Peyer's patch (tissue), 4 donors: ENCODE measurements around the gene SLC20A1. TPM values are rescaled to one million over a fixed set of nuclear protein-coding genes. Genes with fewer than 3 reads are reported as not detected.

ENCODE experiments used
- DNase-seq, 3 donors: peaks; one replicate each; pipeline ENCODE4 v3.0.0-alpha.2; 2017 to 2019
- H3K27ac ChIP-seq, 4 donors: fragments of 200-600 bp; sonication (generic); one replicate each; pipeline ENCODE4 v1.5.1; 2016 to 2019
- H3K27me3 ChIP-seq, 2 donors: fragments of 200-600 bp; sonication (generic); one replicate each; pipeline ENCODE4 v1.5.1; 2019
- H3K36me3 ChIP-seq, 3 donors: fragments of 200-600 bp; sonication (generic); one replicate each; pipeline ENCODE4 v1.5.1; 2016 to 2019
- H3K4me1 ChIP-seq, 4 donors: fragments of 200-600 bp; sonication (generic); one replicate each; pipeline ENCODE4 v1.5.1; 2016 to 2019
- H3K4me3 ChIP-seq, 4 donors: fragments of 200-600 bp; sonication (generic); 1 replicate in 3 of 4; 2 replicates in 1 of 4; pipeline ENCODE4 v1.5.1; 2016 to 2019; ENCODE audit warnings: mild to moderate bottlenecking in 1 of 4
- H3K9me3 ChIP-seq, 4 donors: fragments of 200-600 bp; sonication (generic); one replicate each; pipeline ENCODE4 v1.5.1; 2016 to 2019; ENCODE audit warnings: mild to moderate bottlenecking in 1 of 4
- POLR2A ChIP-seq, 2 donors: fragments of 450-650 bp; IDR thresholded peaks; one replicate each; pipeline ENCODE4 v1.5.1; 2017; ENCODE audit warnings: antibody characterized with exemption in 2 of 2, mild to moderate bottlenecking in 2 of 2, moderate library complexity in 2 of 2
- total RNA-seq, 4 donors: library from RNA; depleted of rRNA; stranded (reverse); fragments of >200 nt; gene quantifications; one replicate each; pipeline ENCODE4 v1.1.0, GENCODE V29; 2016
- TF ChIP-seq, protein P1 (sequence below), 6 experiments: fragments of 450-650 bp in 4 of 6; fragments of 200-600 bp in 2 of 6; sonication (generic) in 1 of 6; IDR thresholded peaks; one replicate each; pipeline ENCODE4 v1.5.1; 2017 to 2019; ENCODE audit warnings: antibody characterized with exemption in 6 of 6, mild to moderate bottlenecking in 3 of 6, moderate library complexity in 1 of 6

The SLC20A1 gene
- total RNA-seq, 4 donors from 2014 or later = 48.7 to 143 (median 122) TPM

DNA sequence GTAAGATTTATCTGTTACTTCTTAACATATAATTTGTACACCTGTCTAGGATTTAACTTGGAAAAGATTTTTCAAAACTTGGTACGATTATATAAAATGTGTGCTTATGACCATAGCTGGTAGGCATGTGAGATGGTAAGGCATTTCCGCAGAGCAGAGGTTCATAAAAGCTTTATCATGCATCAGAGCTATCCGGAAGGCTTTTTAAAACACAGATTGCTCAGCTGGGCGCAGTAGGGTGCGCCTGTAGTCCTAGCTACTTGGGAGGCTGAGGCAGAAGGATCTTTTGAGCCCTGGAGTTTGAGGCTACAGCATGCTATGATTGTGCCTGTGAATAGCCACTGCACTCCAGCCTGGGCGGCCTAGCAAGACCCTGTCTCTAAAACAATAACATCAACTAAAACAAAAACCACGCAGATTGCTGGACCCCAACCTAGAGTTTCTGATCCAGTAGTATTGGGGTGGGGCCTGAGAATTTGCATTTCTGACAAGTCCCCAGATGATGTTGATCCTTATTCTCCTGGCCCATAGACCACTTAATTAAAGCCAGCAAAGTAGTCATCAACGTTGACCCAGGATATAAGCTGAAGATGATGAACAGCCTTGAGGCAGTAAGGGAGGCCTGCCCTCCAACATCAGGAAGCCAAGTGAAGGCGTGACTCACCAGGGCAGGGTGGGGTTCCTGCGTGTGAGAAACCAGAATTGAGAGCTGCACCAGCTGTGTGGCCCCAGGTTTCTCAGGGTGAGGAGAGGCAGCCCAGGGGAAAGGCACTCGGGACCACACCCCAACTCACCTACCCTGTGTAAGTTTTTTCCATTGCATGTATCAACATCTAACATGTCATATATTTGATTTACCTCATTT lies 21.6 kb upstream of the SLC20A1 start:
- no peaks in the 10 kb centered on the region for H3K36me3 ChIP-seq
- no peak overlapping the region for H3K4me3 ChIP-seq
- TF ChIP-seq, protein P1, sequence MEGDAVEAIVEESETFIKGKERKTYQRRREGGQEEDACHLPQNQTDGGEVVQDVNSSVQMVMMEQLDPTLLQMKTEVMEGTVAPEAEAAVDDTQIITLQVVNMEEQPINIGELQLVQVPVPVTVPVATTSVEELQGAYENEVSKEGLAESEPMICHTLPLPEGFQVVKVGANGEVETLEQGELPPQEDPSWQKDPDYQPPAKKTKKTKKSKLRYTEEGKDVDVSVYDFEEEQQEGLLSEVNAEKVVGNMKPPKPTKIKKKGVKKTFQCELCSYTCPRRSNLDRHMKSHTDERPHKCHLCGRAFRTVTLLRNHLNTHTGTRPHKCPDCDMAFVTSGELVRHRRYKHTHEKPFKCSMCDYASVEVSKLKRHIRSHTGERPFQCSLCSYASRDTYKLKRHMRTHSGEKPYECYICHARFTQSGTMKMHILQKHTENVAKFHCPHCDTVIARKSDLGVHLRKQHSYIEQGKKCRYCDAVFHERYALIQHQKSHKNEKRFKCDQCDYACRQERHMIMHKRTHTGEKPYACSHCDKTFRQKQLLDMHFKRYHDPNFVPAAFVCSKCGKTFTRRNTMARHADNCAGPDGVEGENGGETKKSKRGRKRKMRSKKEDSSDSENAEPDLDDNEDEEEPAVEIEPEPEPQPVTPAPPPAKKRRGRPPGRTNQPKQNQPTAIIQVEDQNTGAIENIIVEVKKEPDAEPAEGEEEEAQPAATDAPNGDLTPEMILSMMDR (IDR thresholded peaks at IDR 0.05) = no peak
- TF ChIP-seq POLR2A (IDR thresholded peaks at IDR 0.05) = no peak
- DNase-seq = peak; percentile 39 to 78 (median 60)
- peaks cover 0 to 11% (median 0%) of the 10 kb centered on the region in 4 donors for H3K4me1 ChIP-seq
- no peaks in the 10 kb centered on the region for H3K27me3 ChIP-seq
- no peaks in the 10 kb centered on the region for H3K9me3 ChIP-seq
- H3K27ac ChIP-seq = no peak overlapping the region

DNA sequence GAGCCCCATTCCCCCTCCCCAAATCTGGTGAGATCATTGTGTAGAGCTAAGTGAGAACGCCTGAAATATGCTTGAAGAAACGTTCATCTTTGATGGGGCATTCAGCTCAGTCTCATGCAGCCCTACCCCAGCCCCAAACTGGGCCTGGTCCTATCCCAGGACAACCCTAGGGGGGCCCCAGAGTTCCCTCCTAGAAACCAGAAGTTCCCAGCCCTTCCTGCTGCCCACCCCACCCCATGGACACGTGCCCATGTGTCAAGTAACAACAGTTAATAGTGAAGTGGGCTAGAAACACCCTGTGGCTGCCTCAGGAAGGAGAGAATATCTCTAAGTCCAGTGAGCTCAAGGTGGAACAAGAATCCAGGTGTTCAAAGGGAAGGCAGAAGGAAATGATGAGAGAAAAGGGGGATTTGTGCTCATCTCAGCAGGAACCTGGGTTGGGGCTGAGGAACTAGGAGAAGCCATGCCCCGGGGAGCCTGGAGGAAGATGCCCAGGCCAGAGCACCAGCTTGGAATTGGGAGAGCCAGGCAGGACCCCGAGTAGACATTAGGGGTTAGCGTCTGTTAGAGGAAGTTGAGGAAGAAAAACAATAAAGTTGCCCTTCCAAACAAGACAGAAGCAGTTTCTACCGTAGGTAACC lies 20.1 kb upstream of the SLC20A1 start:
- TF ChIP-seq, protein P1 (IDR thresholded peaks at IDR 0.05) = no peak
- TF ChIP-seq POLR2A (IDR thresholded peaks at IDR 0.05) = no peak
- H3K27ac ChIP-seq = no peak overlapping the region
- no peaks in the 10 kb centered on the region for H3K27me3 ChIP-seq
- no peak overlapping the region for H3K4me3 ChIP-seq
- H3K36me3 ChIP-seq = no peaks in the 10 kb centered on the region
- peaks cover 0 to 11% (median 0%) of the 10 kb centered on the region in 4 donors for H3K4me1 ChIP-seq
- H3K9me3 ChIP-seq = no peaks in the 10 kb centered on the region
- no peak for DNase-seq

DNA sequence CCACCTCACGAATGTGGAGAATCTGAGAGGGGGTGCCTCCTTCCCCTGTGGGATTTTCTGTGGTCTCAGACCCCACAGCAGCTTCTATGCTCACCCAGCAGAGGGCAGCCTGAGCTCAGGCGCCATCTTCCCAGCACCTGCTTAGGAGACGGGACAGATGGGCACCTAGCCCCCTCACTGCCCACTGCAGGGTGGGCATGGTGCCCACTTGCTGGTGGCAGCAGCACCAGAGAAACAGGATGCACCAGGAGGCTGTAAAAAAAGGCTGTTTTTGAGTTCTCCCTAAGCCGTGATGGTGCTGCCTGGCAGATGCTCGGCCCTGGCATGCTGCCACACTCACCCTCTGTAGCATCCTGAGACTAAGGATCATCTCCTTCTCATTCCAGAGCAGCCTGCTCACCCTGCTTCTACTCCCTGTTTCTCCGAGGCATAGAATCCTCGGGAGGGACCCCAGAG lies 19.1 kb upstream of the SLC20A1 start:
- Histone ChIP-seq H3K9me3 (no peaks in the 10 kb centered on the region), H3K4me3 (peak overlapping the region in 1 of 4 donors; percentile 1), H3K27me3 (no peaks in the 10 kb centered on the region), H3K36me3 (no peaks in the 10 kb centered on the region), H3K27ac (peak overlapping the region in 3 of 4 donors; percentile 29 to 75 (median 35)), H3K4me1 (peaks cover under 1 to 13% (median 3%) of the 10 kb centered on the region in 4 donors)
- no peak for TF ChIP-seq POLR2A (IDR thresholded peaks at IDR 0.05)
- TF ChIP-seq, protein P1 (IDR thresholded peaks at IDR 0.05) = peak; percentile 55 to 90 (median 83)
- peak; percentile 58 to 78 (median 73) for DNase-seq

DNA sequence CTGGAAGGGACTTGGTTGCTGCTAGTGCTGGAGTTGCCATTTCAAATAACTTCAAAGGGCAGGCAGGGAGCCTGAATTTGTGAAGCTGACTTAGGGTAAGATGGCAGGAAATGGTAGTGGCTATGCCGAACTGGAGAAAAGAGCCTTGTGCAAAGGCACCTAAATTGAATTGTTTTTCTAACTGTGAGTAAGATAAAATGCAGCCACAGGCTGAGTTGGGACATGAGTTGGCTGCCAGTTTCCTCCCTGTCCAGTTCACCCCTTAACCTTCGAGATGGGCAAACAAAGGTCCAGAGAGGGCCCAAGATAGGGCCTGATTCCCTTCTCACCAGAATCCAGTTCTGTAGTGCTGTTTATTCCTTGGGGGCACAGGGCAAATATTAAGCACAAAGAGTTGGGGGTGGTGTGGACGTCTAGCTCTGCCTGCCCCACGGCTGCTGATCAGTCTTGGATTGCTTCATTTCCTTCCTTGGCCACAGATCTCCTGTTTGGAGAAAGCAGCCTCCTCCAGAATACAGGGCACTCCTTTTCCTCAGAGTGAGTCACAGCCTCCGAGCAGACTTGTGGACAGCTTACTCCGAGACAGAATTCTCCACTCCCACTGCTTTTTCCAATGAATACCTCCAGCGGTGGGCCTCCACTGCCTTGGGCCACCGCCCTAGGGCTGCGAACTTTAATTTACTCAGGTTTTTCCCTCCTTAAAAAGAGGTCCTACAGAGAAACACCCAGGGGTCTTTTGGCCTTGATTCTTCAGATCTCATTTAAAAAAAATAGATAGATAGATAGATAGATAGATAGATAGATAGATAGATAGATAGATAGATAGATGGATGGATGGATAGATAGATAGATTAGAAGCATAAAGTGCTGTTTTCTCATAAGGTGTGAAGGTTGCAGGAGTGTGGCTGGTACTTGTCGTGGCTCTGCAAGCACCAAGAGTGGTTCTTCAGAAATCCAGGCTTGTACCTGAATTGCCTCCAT lies 18.4 kb upstream of the SLC20A1 start:
- H3K4me1 ChIP-seq = peaks cover 3 to 17% (median 8%) of the 10 kb centered on the region in 4 donors
- no peak for DNase-seq
- H3K27ac ChIP-seq = peak overlapping the region in 3 of 4 donors; percentile 29 to 75 (median 35)
- no peak for TF ChIP-seq POLR2A (IDR thresholded peaks at IDR 0.05)
- TF ChIP-seq, protein P1 (IDR thresholded peaks at IDR 0.05) = no peak
- H3K27me3 ChIP-seq = no peaks in the 10 kb centered on the region
- no peaks in the 10 kb centered on the region for H3K9me3 ChIP-seq
- H3K4me3 ChIP-seq = no peak overlapping the region
- no peaks in the 10 kb centered on the region for H3K36me3 ChIP-seq

DNA sequence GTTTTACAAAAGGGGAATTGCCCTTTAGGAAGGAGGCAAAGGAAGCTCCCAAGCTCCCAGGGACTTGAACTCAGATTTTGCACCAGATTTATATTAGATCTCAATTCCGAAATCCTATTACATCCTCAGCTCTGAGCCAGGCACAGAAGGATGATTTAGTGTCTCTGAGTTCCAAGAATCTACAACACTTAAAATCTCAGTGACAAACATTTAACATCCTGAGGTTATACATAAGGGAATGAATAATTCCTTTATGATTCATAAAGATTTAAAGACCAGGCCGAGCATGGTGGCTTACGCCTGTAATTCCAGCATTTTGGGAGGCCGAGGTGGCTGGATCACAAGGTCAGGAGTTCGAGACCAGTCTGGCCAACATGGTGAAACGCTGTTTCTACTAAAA lies 16.5 kb upstream of the SLC20A1 start:
- DNase-seq = no peak
- TF ChIP-seq, protein P1 (IDR thresholded peaks at IDR 0.05) = no peak
- no peak for TF ChIP-seq POLR2A (IDR thresholded peaks at IDR 0.05)
- peaks cover 3 to 17% (median 8%) of the 10 kb centered on the region in 4 donors for H3K4me1 ChIP-seq

More for the DNA sequence above, 16.5 kb upstream of the SLC20A1 start:
- Histone ChIP-seq H3K27me3 (no peaks in the 10 kb centered on the region), H3K4me3 (no peak overlapping the region), H3K9me3 (no peaks in the 10 kb centered on the region), H3K36me3 (no peaks in the 10 kb centered on the region), H3K27ac (no peak overlapping the region)
